Ishikawa (cell line): ENCODE measurements around the gene GRM1.

Experiments used
- CEBPB ChIP-seq: IDR thresholded peaks from 2 replicates; pipeline ENCODE4 v1.6.1; 2012
- CREB1 ChIP-seq: IDR thresholded peaks from 2 replicates; pipeline ENCODE4 v1.6.1; 2012; ENCODE audit warnings: low read depth
- EP300 ChIP-seq: IDR thresholded peaks from 2 replicates; pipeline ENCODE4 v1.6.1; 2012; ENCODE audit warnings: borderline replicate concordance
- NFIC ChIP-seq: IDR thresholded peaks from 2 replicates; pipeline ENCODE4 v1.6.1; 2012
- TAF1 ChIP-seq: IDR thresholded peaks from 2 replicates; pipeline ENCODE4 v1.6.1; 2012; ENCODE audit warnings: low read depth, mild to moderate bottlenecking
- ZBTB7A ChIP-seq: IDR thresholded peaks from 2 replicates; pipeline ENCODE4 v1.6.1; 2012; ENCODE audit warnings: low read depth
- TF ChIP-seq, protein P1 (sequence below): IDR thresholded peaks from 2 replicates; pipeline ENCODE4 v1.6.1; 2012; ENCODE audit warnings: low read depth, mild to moderate bottlenecking

DNA sequence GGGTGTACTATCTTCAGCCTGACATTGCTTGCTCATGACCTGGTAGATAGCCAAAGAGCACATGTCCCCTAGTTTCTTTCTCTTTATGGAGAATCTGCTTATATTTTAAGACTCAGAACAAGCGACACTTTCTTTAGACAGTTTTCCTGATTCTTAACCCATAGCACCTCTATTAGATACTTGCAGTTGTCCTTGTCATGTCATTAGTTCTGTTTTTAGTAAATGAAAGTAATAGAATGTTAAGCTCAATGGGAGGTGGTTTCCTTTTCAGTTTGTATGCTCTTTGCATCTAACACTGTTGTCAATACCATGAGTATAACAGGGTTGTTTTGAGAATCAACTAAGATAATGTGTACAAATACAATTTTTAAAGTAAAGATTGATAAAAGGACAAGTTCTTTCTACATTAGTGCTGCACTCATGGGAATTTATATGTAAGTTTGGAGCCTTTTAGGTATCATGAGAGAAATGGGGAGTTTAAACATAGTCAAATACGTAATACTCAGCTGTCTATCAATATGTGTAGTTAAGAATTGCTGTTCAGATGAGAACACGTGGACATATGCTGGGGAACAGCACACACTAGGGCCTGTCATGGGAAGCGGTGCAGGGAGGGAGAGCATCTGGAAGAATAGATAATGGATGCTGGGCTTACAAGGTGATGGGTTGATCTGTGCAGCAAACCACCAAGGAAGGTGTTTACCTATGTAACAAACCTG lies 124.3 kb downstream of the GRM1 start:
- TF ChIP-seq, protein P1, sequence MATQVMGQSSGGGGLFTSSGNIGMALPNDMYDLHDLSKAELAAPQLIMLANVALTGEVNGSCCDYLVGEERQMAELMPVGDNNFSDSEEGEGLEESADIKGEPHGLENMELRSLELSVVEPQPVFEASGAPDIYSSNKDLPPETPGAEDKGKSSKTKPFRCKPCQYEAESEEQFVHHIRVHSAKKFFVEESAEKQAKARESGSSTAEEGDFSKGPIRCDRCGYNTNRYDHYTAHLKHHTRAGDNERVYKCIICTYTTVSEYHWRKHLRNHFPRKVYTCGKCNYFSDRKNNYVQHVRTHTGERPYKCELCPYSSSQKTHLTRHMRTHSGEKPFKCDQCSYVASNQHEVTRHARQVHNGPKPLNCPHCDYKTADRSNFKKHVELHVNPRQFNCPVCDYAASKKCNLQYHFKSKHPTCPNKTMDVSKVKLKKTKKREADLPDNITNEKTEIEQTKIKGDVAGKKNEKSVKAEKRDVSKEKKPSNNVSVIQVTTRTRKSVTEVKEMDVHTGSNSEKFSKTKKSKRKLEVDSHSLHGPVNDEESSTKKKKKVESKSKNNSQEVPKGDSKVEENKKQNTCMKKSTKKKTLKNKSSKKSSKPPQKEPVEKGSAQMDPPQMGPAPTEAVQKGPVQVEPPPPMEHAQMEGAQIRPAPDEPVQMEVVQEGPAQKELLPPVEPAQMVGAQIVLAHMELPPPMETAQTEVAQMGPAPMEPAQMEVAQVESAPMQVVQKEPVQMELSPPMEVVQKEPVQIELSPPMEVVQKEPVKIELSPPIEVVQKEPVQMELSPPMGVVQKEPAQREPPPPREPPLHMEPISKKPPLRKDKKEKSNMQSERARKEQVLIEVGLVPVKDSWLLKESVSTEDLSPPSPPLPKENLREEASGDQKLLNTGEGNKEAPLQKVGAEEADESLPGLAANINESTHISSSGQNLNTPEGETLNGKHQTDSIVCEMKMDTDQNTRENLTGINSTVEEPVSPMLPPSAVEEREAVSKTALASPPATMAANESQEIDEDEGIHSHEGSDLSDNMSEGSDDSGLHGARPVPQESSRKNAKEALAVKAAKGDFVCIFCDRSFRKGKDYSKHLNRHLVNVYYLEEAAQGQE, result no peak
- TF ChIP-seq CEBPB, result no peak
- no peak for TF ChIP-seq CREB1
- no peak for TF ChIP-seq TAF1
- no peak for TF ChIP-seq EP300
- TF ChIP-seq NFIC, result no peak
- TF ChIP-seq ZBTB7A, result no peak
